GM18517 (cell line): ENCODE measurements around the gene NTHL1.
A peak's percentile ranks its signal among the peaks of the same experiment; 100 is the strongest.

Experiments used
- ATAC-seq: cut with Tn5 transposase; IDR thresholded peaks from one replicate; pipeline ENCODE4 v1.9.1; 2021; ENCODE audit warnings: mild to moderate bottlenecking, moderate library complexity; ENCODE audit not compliant: unreplicated experiment

NTHL1 gene

DNA sequence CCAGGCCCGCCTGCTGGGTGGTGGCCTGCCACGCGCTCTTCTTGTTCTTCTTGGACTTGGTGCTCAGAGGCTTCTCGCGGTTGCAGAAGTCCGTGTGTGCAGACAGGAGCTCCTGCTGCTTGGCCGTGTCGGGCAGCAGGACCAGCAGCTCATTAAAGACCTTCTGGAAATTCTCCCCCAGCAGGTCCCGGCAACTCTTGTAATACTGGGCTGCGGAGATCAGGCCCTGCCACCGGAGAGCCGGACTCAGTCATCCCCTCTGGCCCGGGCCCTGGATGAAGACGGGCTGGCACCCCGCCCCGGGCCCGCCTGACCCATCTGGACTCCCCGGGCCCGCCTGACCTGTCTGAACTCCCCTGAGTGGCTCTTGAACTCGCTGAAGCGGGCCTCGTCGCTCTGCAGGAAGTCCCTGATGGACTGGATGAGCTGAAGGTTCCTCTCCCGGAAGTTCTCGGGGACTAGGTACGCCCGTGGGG, 49.2 kb downstream of the NTHL1 start:
- ATAC-seq: no peak

DNA sequence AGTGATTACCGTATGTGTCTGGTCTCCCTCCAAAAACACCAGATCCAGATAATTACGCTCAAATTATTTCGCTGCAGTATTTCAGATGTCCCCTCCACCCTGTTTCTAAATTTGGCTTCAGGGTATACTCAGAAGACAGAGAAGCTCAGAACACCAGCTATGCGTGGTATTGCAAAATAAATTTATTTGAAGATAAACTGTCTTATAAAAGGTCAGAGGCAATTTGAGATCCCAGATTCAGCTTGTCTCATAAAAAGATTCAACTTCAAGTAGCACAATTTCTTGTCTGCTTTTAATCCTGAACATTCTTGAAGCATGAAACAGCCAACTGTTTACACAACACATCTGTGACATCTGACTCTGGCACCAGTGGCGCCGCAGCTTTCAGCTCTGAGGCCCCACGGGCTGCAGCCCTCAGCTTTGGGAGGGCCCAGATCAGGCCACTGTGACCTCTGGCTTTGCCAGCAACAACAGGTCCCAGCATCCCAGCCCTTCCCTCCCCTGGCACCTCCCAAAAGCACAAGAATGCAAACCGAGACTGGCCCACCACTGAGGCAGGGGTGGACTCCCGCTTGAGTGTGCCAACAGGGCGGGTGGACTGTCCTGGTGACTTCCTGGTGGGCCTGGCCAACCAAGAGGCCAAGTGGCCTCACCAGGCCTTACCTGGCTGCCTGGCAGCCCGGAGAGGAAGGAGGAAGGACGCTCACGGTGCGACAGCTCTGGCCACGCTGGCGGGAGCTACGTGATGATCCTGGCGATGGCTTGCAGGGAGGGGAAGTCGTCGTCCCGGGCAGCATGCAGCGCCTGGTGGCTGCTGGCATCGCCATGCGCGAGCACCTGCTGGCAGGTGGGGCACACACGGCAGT, 49.9 kb downstream of the NTHL1 start:
- no peak for ATAC-seq

DNA sequence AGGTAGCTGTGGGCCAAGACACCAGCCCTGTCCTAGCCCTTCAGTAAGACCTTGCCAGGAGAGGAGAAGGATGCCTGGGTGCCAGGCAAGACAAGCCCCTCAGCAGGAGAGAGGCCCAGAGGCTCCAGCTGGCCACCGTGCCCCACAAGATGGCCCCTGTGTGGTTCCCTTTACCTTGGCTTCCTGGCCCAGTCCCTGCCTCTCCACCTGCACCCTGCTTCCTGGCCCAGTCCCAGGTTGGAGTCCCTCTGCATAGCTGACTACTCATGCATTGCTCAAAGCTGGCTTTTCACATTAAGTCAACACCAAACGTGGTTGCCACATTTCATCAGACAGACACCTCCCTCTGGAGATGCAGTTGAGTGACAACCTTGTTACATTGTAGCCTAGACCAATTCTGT, 53.9 kb downstream of the NTHL1 start:
- no peak for ATAC-seq

DNA sequence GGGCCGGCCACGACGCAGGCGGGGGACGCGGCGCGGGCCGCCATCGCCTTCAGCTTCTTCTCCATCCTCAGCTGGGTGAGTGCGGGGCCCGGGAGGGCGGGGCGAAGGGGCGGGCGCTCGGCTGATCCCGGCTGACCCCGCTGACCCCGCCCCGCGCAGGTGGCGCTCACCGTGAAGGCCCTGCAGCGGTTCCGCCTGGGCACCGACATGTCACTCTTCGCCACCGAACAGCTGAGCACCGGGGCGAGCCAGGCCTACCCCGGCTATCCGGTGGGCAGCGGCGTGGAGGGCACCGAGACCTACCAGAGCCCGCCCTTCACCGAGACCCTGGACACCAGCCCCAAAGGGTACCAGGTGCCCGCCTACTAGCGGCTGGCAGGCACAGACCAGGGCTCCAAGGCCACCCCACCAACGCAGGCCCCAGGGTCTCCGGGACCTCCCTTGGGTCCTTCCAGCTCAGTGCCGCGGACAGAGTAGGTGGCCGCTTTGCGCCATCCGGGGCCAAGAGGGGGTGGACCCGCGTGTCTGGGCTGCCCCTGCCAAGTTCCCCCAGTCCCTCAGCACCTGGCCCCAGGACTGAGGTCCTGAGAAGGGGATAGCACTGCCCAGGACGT, 54.8 kb downstream of the NTHL1 start:
- no peak for ATAC-seq

DNA sequence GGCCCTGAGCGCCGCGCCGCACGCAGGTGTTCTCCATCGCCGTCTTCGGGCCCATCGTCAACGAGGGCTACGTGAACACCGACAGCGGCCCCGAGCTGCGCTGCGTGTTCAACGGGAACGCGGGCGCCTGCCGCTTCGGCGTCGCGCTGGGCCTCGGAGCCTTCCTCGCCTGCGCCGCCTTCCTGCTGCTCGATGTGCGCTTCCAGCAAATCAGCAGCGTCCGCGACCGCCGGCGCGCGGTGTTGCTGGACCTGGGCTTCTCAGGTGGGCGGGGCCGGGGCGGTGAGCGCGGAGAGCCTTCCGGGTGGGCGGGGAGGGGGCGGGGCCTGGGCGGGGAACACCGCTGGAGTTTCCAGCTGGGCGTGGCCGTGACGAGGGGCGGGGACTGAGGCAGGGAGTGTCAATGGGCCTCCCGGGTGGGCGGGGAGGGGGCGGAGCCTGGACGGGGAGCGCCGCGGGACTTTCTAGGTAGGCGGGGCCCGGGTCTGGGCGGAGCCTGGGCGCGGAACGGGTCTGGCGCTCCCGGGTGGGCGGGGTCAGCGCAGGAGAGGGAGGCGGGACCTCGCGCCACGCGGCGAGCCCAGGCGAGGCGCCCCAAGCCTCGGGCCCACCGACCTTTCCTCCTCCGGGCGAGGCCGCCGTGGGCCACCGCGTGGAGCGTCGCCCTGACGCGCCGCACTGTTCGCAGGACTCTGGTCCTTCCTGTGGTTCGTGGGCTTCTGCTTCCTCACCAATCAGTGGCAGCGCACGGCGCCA, 55.5 kb downstream of the NTHL1 start:
- peak; percentile 36 for ATAC-seq

DNA sequence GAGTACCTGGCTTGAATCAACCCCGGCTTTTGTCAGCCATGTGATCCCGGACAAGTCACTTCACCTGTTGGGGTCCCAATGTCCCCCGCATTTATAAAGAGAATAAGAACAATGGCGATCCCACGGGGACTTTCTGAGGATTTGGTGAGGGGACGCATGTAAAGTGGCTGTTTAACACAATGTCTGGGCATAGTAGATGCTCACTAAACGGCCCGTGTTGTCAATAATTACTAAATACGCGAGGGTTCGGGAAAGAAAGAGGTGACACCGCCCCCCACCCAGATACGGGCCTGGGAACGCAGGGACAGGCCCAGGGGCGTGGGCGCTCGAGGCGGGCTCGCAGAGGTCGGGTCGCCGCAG, 56.1 kb downstream of the NTHL1 start:
- peak; percentile 22 for ATAC-seq

DNA sequence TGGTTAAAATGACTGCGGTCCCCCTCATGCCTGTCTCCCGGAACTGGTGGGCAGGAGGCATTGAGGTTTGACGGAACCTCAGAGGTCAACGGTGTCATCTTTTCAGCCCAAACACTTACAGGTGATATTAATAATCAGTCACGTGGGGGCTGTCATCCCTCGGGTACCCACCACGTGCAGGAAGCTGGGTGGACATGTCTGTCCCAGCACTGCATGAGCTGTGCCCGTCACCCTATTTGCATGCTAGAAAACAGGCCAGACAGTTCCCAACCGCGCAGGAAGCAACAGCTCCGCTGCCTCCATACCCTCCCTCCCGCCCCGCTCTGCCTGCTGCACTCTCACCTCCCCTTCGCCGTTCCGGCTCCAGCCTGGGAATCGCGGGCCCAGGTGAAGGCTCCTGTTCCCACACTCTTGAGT, 56.5 kb downstream of the NTHL1 start:
- ATAC-seq: peak; percentile 43

DNA sequence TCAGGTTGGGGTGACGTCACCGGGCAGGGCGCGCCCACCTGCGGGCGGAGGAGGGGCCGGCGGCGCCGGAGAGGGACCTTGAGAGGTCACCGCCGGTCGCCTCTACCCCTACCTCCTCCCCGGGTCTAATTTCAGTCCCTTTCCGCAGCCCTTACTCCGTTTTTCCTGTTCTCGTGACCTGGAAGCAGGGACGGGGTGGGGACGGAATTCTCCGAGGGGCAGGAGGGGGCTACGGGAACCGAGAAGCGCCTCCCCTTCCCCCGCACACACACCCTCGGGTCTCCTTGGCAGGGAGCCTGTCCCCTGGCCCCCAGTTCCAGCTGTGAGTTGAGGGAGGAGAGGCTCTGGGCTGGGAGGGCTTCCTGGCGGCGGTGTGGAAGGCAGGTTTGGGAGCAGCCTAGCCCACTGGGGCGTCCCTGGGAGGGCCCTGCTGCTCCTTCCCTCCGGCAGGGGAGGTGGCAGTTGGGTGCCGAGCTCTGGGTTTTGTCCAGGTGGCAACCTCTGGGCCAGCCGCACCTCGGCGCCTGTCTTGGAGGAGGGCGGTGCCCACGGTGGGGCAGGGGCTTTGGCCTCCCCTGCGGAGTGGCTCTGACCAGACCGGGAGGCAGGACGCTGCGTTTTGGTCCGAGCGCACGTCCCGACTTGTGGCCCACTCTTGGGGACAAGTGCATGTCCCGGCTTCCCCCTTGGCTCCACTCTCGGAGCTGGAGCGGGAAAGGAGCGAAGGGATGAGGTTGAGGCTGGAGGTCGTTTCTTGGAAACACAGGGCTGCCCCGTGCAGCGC, 57.1 kb downstream of the NTHL1 start:
- peak; percentile 14 for ATAC-seq

DNA sequence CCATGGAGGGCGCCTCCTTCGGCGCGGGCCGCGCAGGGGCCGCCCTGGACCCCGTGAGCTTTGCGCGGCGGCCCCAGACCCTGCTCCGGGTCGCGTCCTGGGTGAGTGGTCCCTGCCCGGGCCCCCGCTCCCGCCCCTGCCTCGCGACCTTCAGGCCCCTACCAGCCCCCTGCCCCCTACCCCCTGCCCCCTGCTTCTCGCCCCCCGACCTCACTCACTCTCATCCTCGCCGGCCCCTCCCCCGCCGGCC, 57.6 kb downstream of the NTHL1 start:
- ATAC-seq: no peak
